Testis (tissue), 3 donors: ENCODE measurements around the gene EPHB1. TPM values are rescaled to one million over a fixed set of nuclear protein-coding genes. Genes with fewer than 3 reads are reported as not detected.

ENCODE experiments used
- DNase-seq: peaks from one replicate; pipeline ENCODE4 v3.0.0-alpha.2; 2019
- H3K27ac ChIP-seq, 2 donors: fragments of 200-600 bp; sonication (generic); one replicate each; pipeline ENCODE4 v1.5.1; 2019
- H3K27me3 ChIP-seq: fragments of 200-600 bp; sonication (generic); one replicate; pipeline ENCODE4 v1.5.1; 2019
- H3K36me3 ChIP-seq: fragments of 200-600 bp; sonication (generic); one replicate; pipeline ENCODE4 v1.5.1; 2017; ENCODE audit warnings: low read depth; ENCODE audit errors: missing control alignments
- H3K4me1 ChIP-seq: fragments of 200-600 bp; sonication (generic); one replicate; pipeline ENCODE4 v1.5.1; 2019
- H3K4me3 ChIP-seq, 2 donors: fragments of 200-600 bp; sonication (generic); one replicate each; pipeline ENCODE4 v1.5.1; 2017 to 2019
- H3K9me3 ChIP-seq: fragments of 200-600 bp; sonication (generic); one replicate; pipeline ENCODE4 v1.5.1; 2017
- POLR2A ChIP-seq: fragments of 450-650 bp; IDR thresholded peaks from one replicate; pipeline ENCODE4 v1.6.1; 2017; ENCODE audit warnings: antibody characterized with exemption, mild to moderate bottlenecking, moderate library complexity
- WGBS, 2 donors: methylation state at CpG; one replicate each; pipeline ENCODE4 v1.1.5; 2018; 5-methylcytosine and 5-hydroxymethylcytosine counted together
- intact Hi-C: fragments of 100-400 bp; cut with DNase I; formaldehyde crosslinking; loops from one replicate; pipeline ENCODE4 v1.15.1; 2023; ENCODE audit warnings: low total_unique reads
- polyA plus RNA-seq: library from polyadenylated mRNA; stranded (reverse); fragments of 350-450 nt; fragmentation: Illumina TruSeq; extraction: RNeasy Lipid Tissue Mini Kit (QIAGEN cat#74804); gene quantifications from one replicate; pipeline ENCODE4 v1.2.3, GENCODE V29; 2014; ENCODE audit warnings: low read depth, low replicate concordance; ENCODE audit not compliant: insufficient read depth
- total RNA-seq, 2 donors: library from RNA; depleted of rRNA; stranded (reverse); fragments of >200 nt; gene quantifications; one replicate each; pipeline ENCODE4 v1.2.3, GENCODE V29; 2016
- TF ChIP-seq, protein P1 (sequence below), 3 experiments: fragments of 450-650 bp in 2 of 3; fragments of 200-600 bp in 1 of 3; sonication (generic) in 1 of 3; IDR thresholded peaks; one replicate each; pipeline ENCODE4 v1.5.1; 2016 to 2019; ENCODE audit warnings: antibody characterized with exemption in 3 of 3, mild to moderate bottlenecking in 2 of 3, moderate library complexity in 1 of 3

The EPHB1 gene
- total and polyA plus RNA-seq, 3 donors from 2014 or later = 20.8 to 37.1 (median 31.3) TPM

DNA sequence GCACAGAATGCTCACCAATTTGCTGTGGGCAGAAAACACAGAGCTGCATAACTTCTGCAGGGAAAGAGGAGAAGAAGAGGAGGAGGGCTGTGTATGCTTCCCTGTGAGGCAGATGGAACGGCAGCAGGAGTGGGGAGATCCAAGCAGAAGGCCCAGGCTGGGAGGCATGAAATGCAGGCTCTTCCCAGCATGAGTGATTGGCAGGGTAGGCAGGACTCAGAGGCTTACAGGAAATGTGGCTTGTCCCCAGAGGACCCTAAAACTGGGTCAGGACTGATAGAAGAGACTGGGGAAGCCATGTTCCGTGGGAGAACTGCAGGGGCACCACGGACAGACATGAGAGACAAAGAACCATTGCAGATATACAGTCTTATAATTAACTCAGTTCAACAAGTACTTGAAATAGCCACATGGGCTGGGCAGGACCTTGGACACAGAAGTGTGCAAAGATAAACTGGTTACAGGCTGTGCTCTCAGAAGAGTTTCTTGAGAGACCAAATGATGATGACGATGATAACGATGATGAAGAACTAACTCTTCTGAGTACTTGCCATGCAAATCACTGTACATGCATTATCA lies 286.9 kb downstream of the EPHB1 start:
- intact Hi-C loops = no loop called here
- Histone ChIP-seq H3K27me3 (no peaks in the 10 kb centered on the region), H3K4me3 (no peak overlapping the region), H3K27ac (no peak overlapping the region), H3K36me3 (no peaks in the 10 kb centered on the region), H3K4me1 (peaks cover 5% of the 10 kb centered on the region), H3K9me3 (no peaks in the 10 kb centered on the region)
- WGBS, 2 donors = 34 to 70% methylated on average over 5 of the region's 5 CpGs
- no peak for DNase-seq
- no peak for TF ChIP-seq POLR2A
- TF ChIP-seq, protein P1, sequence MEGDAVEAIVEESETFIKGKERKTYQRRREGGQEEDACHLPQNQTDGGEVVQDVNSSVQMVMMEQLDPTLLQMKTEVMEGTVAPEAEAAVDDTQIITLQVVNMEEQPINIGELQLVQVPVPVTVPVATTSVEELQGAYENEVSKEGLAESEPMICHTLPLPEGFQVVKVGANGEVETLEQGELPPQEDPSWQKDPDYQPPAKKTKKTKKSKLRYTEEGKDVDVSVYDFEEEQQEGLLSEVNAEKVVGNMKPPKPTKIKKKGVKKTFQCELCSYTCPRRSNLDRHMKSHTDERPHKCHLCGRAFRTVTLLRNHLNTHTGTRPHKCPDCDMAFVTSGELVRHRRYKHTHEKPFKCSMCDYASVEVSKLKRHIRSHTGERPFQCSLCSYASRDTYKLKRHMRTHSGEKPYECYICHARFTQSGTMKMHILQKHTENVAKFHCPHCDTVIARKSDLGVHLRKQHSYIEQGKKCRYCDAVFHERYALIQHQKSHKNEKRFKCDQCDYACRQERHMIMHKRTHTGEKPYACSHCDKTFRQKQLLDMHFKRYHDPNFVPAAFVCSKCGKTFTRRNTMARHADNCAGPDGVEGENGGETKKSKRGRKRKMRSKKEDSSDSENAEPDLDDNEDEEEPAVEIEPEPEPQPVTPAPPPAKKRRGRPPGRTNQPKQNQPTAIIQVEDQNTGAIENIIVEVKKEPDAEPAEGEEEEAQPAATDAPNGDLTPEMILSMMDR (IDR thresholded peaks at IDR 0.05) = no peak

DNA sequence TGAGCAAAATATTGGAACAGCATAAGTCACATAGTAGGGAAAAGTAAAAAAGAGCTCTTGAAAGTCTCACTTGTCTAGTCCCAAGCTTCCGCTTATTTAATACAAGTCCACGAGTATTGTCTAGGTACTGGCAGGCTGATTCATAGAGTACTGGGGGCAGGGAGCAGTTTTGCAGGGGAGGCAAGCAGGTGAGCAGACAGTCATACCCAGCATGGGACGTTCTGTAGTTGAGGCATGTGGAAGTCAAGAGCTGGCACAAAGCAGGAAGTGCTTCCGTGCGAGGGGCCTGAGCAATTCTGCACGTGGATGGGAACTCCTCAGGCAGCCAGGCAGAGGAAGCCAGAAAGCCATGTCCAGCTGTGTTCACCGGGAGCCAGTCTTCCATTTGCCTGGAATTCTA lies 287.6 kb downstream of the EPHB1 start:
- TF ChIP-seq, protein P1 (IDR thresholded peaks at IDR 0.05) = no peak
- TF ChIP-seq POLR2A = no peak
- DNase-seq = no peak
- intact Hi-C loops = no loop called here
- H3K36me3 ChIP-seq = no peaks in the 10 kb centered on the region
- no peaks in the 10 kb centered on the region for H3K27me3 ChIP-seq
- no peak overlapping the region for H3K27ac ChIP-seq
- no peak overlapping the region for H3K4me3 ChIP-seq
- H3K9me3 ChIP-seq = no peaks in the 10 kb centered on the region
- peaks cover 5% of the 10 kb centered on the region for H3K4me1 ChIP-seq
- 71 to 73% methylated on average over 6 to 7 of the region's 7 CpGs for WGBS, 2 donors

DNA sequence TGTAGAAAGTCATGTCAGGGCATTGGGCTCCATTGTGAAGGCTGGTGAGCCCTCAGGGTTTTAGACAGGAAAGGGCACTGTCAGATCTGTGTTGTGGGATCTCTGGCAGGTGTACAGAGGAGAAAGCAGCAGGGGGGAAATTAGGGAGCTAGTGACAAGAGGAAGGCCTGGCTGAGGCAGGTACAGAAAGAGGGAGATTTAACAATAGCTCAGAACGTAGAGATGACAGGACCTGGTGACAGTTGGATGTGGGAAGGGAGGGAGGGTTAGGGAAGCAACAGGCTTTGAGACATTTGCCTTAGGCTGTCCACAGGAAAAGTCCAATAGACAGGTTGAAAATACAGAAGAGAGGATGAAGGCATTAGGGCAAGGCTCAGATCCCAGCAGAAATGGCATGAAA lies 288.1 kb downstream of the EPHB1 start:
- WGBS, 2 donors = 85 to 89% methylated on average over 1 of the region's 1 CpG
- H3K36me3 ChIP-seq = no peaks in the 10 kb centered on the region
- no peaks in the 10 kb centered on the region for H3K9me3 ChIP-seq
- H3K27ac ChIP-seq = no peak overlapping the region
- peaks cover 5% of the 10 kb centered on the region for H3K4me1 ChIP-seq
- H3K4me3 ChIP-seq = no peak overlapping the region
- H3K27me3 ChIP-seq = no peaks in the 10 kb centered on the region
- no peak for DNase-seq
- intact Hi-C loops = no loop called here
- TF ChIP-seq, protein P1 (IDR thresholded peaks at IDR 0.05) = no peak
- TF ChIP-seq POLR2A = no peak

DNA sequence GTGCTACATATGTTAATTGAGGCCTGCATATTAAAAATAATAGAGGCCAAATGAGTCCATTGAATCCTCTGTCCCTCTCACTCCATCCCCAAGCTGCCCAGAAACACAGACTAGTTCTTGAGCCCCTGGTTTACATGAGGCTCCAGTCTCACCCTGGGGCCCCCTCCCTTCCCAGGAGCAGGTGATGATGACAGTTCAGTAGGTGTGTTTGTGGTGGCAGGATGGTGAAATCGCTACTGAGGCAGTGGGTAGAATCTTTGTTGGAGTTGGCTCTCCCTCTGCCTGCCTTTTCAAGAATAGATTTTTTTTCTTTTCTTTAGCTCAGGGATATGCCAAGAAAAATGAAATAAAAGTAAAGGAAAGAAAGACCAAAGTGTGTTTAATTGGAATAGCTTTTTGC lies 288.7 kb downstream of the EPHB1 start:
- intact Hi-C loops = no loop called here
- H3K9me3 ChIP-seq = no peaks in the 10 kb centered on the region
- no peak for TF ChIP-seq POLR2A
- TF ChIP-seq, protein P1 (IDR thresholded peaks at IDR 0.05) = no peak
- no peak for DNase-seq
- no peaks in the 10 kb centered on the region for H3K36me3 ChIP-seq
- no peak overlapping the region for H3K4me3 ChIP-seq
- no peaks in the 10 kb centered on the region for H3K27me3 ChIP-seq
- WGBS, 2 donors = 78 to 82% methylated on average over 1 of the region's 1 CpG
- H3K4me1 ChIP-seq = peaks cover 5% of the 10 kb centered on the region
- H3K27ac ChIP-seq = no peak overlapping the region

DNA sequence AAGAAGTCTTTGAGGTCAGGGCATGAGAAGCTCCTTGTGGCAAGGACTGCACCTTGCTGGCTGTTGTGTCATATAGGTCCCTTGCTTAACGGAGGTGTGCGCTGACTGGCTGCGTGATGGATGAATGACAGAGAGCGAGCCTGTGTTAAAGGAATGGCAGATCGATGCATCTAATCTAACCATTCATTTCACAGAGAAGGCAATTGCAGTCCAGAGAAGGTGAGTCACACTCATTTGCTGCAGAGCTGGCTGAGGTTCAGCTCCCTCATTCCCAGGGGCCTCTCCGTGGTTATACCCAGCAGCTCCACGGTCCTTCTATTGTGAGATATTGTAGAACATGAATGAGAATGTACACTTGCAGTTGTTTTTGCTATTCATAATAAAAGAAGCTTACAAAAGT lies 289.3 kb downstream of the EPHB1 start:
- H3K4me1 ChIP-seq = peaks cover 5% of the 10 kb centered on the region
- no peak for TF ChIP-seq POLR2A
- TF ChIP-seq, protein P1 (IDR thresholded peaks at IDR 0.05) = no peak

More for the DNA sequence above, 289.3 kb downstream of the EPHB1 start:
- 76 to 81% methylated on average over 7 of the region's 7 CpGs for WGBS, 2 donors
- Histone ChIP-seq H3K36me3 (no peaks in the 10 kb centered on the region), H3K9me3 (no peaks in the 10 kb centered on the region), H3K27ac (no peak overlapping the region), H3K27me3 (no peaks in the 10 kb centered on the region), H3K4me3 (no peak overlapping the region)
- intact Hi-C loops = no loop called here
- DNase-seq = no peak
